A673 (cell line): ENCODE results near the gene NR5A2.

Experiments
- EZH2 ChIP-seq: fragments of 200-600 bp; sonication (generic); IDR thresholded peaks from 2 replicates; pipeline ENCODE4 v1.6.1; 2017; ENCODE audit warnings: borderline replicate concordance, low read depth, mild to moderate bottlenecking, mixed read lengths, antibody characterized with exemption, low read length; ENCODE audit not compliant: poor library complexity, severe bottlenecking
- TF ChIP-seq, protein P1 (sequence below): fragments of 300-800, 200-600 bp; sonication (generic); conservative IDR thresholded peaks from 2 replicates; pipeline ENCODE4 v1.5.1; 2017; ENCODE audit warnings: low read depth, mild to moderate bottlenecking, antibody characterized with exemption, low read length, moderate library complexity, mixed read lengths

GRCh38 chr1:200043336-200043668 lies 15.8 kb downstream of the NR5A2 start:
- TF ChIP-seq EZH2: no peak
- TF ChIP-seq, protein P1, sequence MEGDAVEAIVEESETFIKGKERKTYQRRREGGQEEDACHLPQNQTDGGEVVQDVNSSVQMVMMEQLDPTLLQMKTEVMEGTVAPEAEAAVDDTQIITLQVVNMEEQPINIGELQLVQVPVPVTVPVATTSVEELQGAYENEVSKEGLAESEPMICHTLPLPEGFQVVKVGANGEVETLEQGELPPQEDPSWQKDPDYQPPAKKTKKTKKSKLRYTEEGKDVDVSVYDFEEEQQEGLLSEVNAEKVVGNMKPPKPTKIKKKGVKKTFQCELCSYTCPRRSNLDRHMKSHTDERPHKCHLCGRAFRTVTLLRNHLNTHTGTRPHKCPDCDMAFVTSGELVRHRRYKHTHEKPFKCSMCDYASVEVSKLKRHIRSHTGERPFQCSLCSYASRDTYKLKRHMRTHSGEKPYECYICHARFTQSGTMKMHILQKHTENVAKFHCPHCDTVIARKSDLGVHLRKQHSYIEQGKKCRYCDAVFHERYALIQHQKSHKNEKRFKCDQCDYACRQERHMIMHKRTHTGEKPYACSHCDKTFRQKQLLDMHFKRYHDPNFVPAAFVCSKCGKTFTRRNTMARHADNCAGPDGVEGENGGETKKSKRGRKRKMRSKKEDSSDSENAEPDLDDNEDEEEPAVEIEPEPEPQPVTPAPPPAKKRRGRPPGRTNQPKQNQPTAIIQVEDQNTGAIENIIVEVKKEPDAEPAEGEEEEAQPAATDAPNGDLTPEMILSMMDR: no peak
